Nephron progenitor cell (in vitro differentiated cells): ENCODE results near the gene MAMDC2.

Source experiments
- DNase-seq: peaks from one replicate; pipeline ENCODE4 v3.0.0; 2021
- H3K27ac Mint-ChIP-seq: 2 replicates; pipeline ENCODE4 v1.8.0; 2021; ENCODE audit warnings: mild to moderate bottlenecking, moderate library complexity, mixed read lengths
- H3K27me3 Mint-ChIP-seq: 2 replicates; pipeline ENCODE4 v1.8.0; 2021; ENCODE audit warnings: mild to moderate bottlenecking, low read depth, mixed read lengths; ENCODE audit not compliant: poor library complexity
- H3K36me3 Mint-ChIP-seq: 2 replicates; pipeline ENCODE4 v1.8.0; 2021; ENCODE audit warnings: low read depth, mixed read lengths
- H3K4me1 Mint-ChIP-seq: 2 replicates; pipeline ENCODE4 v1.8.0; 2021; ENCODE audit warnings: mixed read lengths
- H3K4me3 Mint-ChIP-seq: 2 replicates; pipeline ENCODE4 v1.8.0; 2021; ENCODE audit warnings: mild to moderate bottlenecking, moderate library complexity, mixed read lengths
- H3K9me3 Mint-ChIP-seq: 2 replicates; pipeline ENCODE4 v1.8.0; 2021; ENCODE audit warnings: mild to moderate bottlenecking, moderate library complexity, mixed read lengths
- CTCF ChIP-seq: fragments of 200-600 bp; sonication (generic); IDR thresholded peaks from 2 replicates; pipeline ENCODE4 v1.5.0; 2021; ENCODE audit warnings: antibody characterized with exemption

Gene MAMDC2

GRCh38 chr9:70042461-70043215 is 1.0 kb upstream of the MAMDC2 start:
- H3K9me3 Mint-ChIP-seq = peaks cover 6% of the 10 kb centered on the region
- H3K27me3 Mint-ChIP-seq = peaks cover 41% of the 10 kb centered on the region
- H3K4me1 Mint-ChIP-seq = peaks cover 36% of the 10 kb centered on the region
- no peak overlapping the region for H3K27ac Mint-ChIP-seq
- no peak for TF ChIP-seq CTCF
- DNase-seq = no peak
- H3K4me3 Mint-ChIP-seq = peak overlapping the region; percentile 86
- H3K36me3 Mint-ChIP-seq = peaks cover 5% of the 10 kb centered on the region

- Mint-ChIP-seq H3K4me1 (peaks cover 36% of the 10 kb centered on the region), H3K36me3 (peaks cover under 1% of the 10 kb centered on the region), H3K27me3 (peaks cover 38% of the 10 kb centered on the region), H3K27ac (no peak overlapping the region), H3K9me3 (peaks cover 2% of the 10 kb centered on the region), H3K4me3 (peak overlapping the region; percentile 86)
- peak; percentile 31 for DNase-seq
- TF ChIP-seq CTCF = no peak
Measured at GRCh38 chr9:70043285-70043684, 363 bp upstream of the MAMDC2 start.

GRCh38 chr9:70044490-70045307 is 1.1 kb downstream of the MAMDC2 start:
- Mint-ChIP-seq H3K4me3 (peak overlapping the region; percentile 86), H3K9me3 (no peaks in the 10 kb centered on the region), H3K27ac (no peak overlapping the region), H3K36me3 (no peaks in the 10 kb centered on the region), H3K27me3 (peaks cover 46% of the 10 kb centered on the region), H3K4me1 (peaks cover 36% of the 10 kb centered on the region)
- no peak for TF ChIP-seq CTCF
- peak; percentile 23 for DNase-seq

GRCh38 chr9:70045452-70045851 is 1.8 kb downstream of the MAMDC2 start:
- no peak for TF ChIP-seq CTCF
- peaks cover 36% of the 10 kb centered on the region for H3K4me1 Mint-ChIP-seq
- no peaks in the 10 kb centered on the region for H3K9me3 Mint-ChIP-seq
- no peak for DNase-seq
- peaks cover 53% of the 10 kb centered on the region for H3K27me3 Mint-ChIP-seq
- no peaks in the 10 kb centered on the region for H3K36me3 Mint-ChIP-seq
- no peak overlapping the region for H3K27ac Mint-ChIP-seq
- peak overlapping the region; percentile 86 for H3K4me3 Mint-ChIP-seq

- Mint-ChIP-seq H3K27me3 (peaks cover 51% of the 10 kb centered on the region), H3K27ac (no peak overlapping the region), H3K9me3 (no peaks in the 10 kb centered on the region), H3K4me1 (peaks cover 36% of the 10 kb centered on the region), H3K36me3 (no peaks in the 10 kb centered on the region), H3K4me3 (no peak overlapping the region)
- no peak for DNase-seq
- no peak for TF ChIP-seq CTCF
Measured at GRCh38 chr9:70046274-70047070, 2.8 kb downstream of the MAMDC2 start.
